ENCODE results near the gene CDKL5.
"Not testable (repeated sequence)": the region's sequence is repeated elsewhere in the genome, so short reads cannot be mapped to it uniquely, and the experiment has no call there.

CDKL5 gene

GRCh38 chrX:18425199-18426003 lies at the start of gene CDKL5:
Gene CDKL5 (plus strand): TSS chrX:18425608. CDS start chrX:18507097, 81,489 bp downstream.
- peak; percentile 92 for DNase-seq (ENCODE audit: low spot score)

- no peak for DNase-seq (ENCODE audit: low spot score)
Observed at GRCh38 chrX:18377796-18378195, 47.6 kb upstream of the CDKL5 start.

GRCh38 chrX:18389966-18390365 lies 35.4 kb upstream of the CDKL5 start:
- DNase-seq (ENCODE audit: low spot score) = no peak

- DNase-seq (ENCODE audit: low spot score) = peak; percentile 63
Observed at GRCh38 chrX:18390941-18391538, 34.4 kb upstream of the CDKL5 start.

GRCh38 chrX:18394477-18394876 lies 30.9 kb upstream of the CDKL5 start:
- no peak for DNase-seq (ENCODE audit: low spot score)

GRCh38 chrX:18401848-18402213 lies 23.6 kb upstream of the CDKL5 start:
- no peak for DNase-seq (ENCODE audit: low spot score)

- DNase-seq (ENCODE audit: low spot score) = no peak
Observed at GRCh38 chrX:18406531-18407266, 18.7 kb upstream of the CDKL5 start.

- no peak for DNase-seq (ENCODE audit: low spot score)
Observed at GRCh38 chrX:18410038-18410437, 15.4 kb upstream of the CDKL5 start.

GRCh38 chrX:18415386-18415785 lies 10.0 kb upstream of the CDKL5 start:
- no peak for DNase-seq (ENCODE audit: low spot score)

GRCh38 chrX:18422325-18422724 lies 3.1 kb upstream of the CDKL5 start:
- DNase-seq (ENCODE audit: low spot score) = peak; percentile 20

- no peak for DNase-seq (ENCODE audit: low spot score)
Observed at GRCh38 chrX:18422886-18423285, 2.5 kb upstream of the CDKL5 start.

GRCh38 chrX:18424482-18425198 lies 768 bp upstream of the CDKL5 start:
- no peak for DNase-seq (ENCODE audit: low spot score)

- DNase-seq (ENCODE audit: low spot score) = no peak
Observed at GRCh38 chrX:18426004-18426320, 554 bp downstream of the CDKL5 start.

- no peak for DNase-seq (ENCODE audit: low spot score)
Observed at GRCh38 chrX:18428006-18428405, 2.6 kb downstream of the CDKL5 start.

- not testable (repeated sequence) for DNase-seq (ENCODE audit: low spot score)
Observed at GRCh38 chrX:18433288-18433687, 7.9 kb downstream of the CDKL5 start.

- DNase-seq (ENCODE audit: low spot score) = no peak
Observed at GRCh38 chrX:18434896-18435295, 9.5 kb downstream of the CDKL5 start.

- no peak for DNase-seq (ENCODE audit: low spot score)
Observed at GRCh38 chrX:18436017-18436416, 10.6 kb downstream of the CDKL5 start.

GRCh38 chrX:18440835-18441234 lies 15.4 kb downstream of the CDKL5 start:
- DNase-seq (ENCODE audit: low spot score) = no peak

GRCh38 chrX:18441780-18442367 lies 16.5 kb downstream of the CDKL5 start:
- DNase-seq (ENCODE audit: low spot score) = no peak

- no peak for DNase-seq (ENCODE audit: low spot score)
Observed at GRCh38 chrX:18448416-18448815, 23.0 kb downstream of the CDKL5 start.

- no peak for DNase-seq (ENCODE audit: low spot score)
Observed at GRCh38 chrX:18449236-18449635, 23.8 kb downstream of the CDKL5 start.

- no peak for DNase-seq (ENCODE audit: low spot score)
Observed at GRCh38 chrX:18455384-18455783, 30.0 kb downstream of the CDKL5 start.

Data from AG08395 (cell line).